Measurements from ENCODE around the gene MITF.

GRCh38 chr3:69948246-69948862, 209.1 kb downstream of the MITF start:
- TF ChIP-seq POLR2A (IDR thresholded peaks at IDR 0.05) (no peak), CTCF (IDR thresholded peaks at IDR 0.05) (peak in 2 of 3 experiments; percentile 20 to 50)
